GM21737 (cell line): ENCODE data around the gene LYRM4.

Experiments
- ATAC-seq: cut with Tn5 transposase; IDR thresholded peaks from one replicate; pipeline ENCODE4 v1.9.1; 2021; ENCODE audit warnings: mild to moderate bottlenecking, moderate library complexity; ENCODE audit not compliant: unreplicated experiment

The LYRM4 gene

DNA sequence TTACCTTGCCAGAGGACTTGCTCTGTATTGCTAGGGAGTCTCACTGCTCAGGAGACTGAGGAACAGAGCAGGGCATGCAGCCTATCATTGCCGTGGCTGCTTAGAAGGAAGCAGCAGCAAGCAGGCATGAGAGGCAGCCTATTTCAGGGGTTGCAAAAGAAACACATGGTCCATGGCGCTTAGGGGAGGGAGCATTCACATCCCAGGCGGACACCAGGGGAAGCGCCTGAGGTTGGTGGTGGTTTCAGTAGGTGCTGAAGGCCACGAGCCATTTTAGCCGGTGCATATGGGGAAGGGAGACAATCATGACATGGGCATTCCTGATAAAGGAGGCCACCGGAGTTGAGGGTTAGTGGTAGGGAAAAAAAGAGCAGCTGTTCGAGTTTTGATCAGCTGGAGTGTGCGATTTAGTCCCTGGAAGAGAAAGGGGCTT is 21.5 kb upstream of the LYRM4 start:
- no peak for ATAC-seq

DNA sequence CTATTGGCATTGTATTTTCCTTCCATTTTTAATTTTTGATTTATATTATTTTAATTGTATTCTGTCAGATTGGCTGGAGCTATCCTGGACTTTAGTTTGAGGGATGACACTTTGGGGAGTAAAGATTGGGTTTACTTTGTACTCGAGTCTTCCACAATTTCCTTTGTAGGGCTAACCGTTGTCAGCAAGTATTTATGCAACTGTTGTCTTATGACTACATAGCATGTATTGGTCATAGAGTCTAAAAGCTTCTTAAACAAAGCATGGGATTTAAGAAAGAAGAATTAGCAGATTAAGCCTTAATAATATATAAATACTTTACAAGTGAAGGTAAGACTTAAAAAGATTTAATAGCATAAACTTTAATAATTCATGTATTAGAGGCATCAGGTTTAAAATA is 20.2 kb upstream of the LYRM4 start:
- ATAC-seq = no peak

- no peak for ATAC-seq
Observed at GRCh38 chr6:5279891-5280338, 19.2 kb upstream of the LYRM4 start.

- no peak for ATAC-seq
Observed at GRCh38 chr6:5278565-5279120, 17.9 kb upstream of the LYRM4 start.

DNA sequence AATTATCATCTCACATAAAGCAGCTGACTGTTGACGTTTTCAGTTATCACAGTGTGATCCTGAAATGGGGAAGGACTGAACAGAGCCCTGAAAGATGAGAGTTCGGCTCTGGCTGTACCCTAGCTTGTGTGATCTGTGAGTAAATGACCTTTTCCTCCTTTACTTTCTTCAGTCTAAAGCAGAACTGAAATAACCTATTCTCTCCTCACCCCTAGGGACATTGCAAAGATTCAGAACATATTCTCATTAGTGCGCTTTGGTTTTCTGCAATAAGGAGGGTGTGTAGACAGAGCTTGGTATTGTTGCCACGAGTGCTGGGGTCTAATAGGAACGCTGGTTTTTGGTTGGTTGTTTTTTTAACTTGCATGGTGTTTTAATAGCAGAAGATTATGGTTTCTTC is 17.3 kb upstream of the LYRM4 start:
- peak; percentile 77 for ATAC-seq

DNA sequence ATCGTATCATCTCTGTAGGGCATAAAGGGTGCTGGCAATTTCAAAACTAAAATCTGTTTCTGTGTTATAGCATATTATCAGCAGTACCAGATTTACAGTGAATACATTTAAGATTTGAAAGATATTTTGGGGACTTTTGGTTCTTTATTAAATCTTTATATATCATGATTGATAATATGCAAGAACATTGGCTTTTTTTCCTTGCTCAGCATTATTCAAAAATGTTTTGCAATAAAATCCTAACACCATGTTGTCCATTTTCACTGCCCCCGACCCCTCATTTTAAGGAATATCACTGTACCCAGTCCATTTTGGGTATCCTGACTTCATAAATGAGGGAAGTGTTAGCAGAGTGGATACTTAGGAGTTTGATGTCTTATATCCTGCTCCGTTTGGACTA is 16.8 kb upstream of the LYRM4 start:
- no peak for ATAC-seq

DNA sequence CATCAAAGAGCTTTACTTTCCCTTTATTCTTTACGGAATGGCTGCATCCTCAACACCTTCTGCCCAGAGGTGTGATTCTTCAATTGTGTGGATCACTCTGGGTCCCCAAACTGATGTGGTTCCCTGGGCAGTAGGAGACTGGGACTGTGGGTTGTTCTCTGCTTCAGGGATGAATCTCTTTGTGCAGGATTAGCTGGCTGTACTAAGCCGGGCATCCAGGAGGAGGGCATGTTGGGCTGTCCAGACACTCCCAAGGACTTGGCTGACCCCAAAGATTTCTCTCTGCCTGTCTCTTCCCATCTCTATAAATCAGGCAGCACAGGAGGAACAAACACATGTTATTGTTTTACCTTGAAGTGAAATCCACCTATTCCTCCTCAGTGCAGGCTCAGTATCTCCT is 15.8 kb upstream of the LYRM4 start:
- no peak for ATAC-seq

- ATAC-seq = no peak
Observed at GRCh38 chr6:5275497-5275896, 14.7 kb upstream of the LYRM4 start.

DNA sequence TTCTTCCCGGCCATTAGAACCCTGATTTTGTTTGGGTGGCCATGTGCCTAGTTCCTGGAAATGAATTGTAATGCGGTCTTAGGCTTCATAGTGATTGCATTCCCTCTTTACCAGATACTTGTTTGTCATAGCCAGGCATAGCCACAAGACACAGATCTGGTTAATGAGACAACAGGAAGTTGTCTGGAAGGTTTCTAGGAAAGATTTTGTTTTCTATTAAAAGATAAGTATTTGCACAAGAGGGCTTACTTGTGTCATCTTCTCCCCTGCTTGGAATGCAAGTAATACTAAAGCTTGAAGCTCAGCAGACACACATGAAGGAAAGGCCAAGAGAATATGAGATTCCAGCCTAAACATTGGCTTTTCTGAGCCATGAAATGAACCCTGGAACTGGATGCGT is 13.5 kb upstream of the LYRM4 start:
- ATAC-seq = no peak

DNA sequence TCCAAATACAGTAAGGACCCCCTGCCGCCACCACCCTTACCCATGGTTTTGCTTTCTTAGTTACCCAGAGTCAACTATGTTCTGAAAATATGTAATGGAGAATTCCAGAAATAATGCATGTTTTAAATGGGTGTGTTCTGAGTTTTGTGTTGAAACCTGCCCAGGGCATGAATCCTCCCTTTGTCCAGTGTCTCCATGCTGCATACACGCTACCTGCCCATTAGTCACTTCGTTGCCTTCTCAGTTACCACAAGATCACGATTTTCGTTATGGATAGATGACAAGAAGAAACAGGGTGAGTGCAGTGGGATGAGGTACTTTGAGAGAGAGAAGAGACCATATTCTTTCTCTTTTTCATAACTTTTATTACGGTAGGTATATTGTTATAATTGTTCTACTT is 11.2 kb upstream of the LYRM4 start:
- no peak for ATAC-seq

GRCh38 chr6:5270093-5270680 is 9.4 kb upstream of the LYRM4 start:
- no peak for ATAC-seq

DNA sequence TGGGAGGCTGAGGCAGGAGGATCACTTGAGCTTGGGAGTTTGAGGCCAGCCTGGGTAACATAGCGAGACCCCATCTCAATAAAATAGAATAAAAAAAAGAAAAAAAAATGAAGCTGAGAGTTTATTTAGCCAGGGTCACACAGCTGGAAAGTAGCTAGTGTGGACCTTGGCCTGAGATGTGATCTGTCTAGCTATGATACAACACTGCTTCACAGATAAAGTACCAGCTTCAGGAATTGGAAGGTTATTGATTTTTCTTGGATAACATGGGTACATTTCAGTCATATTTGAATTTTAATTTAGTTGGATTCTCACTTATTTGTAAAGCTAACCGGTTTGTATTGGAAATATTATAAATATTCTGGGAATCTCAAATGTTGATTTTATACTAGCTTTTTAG is 5.7 kb upstream of the LYRM4 start:
- ATAC-seq = no peak

DNA sequence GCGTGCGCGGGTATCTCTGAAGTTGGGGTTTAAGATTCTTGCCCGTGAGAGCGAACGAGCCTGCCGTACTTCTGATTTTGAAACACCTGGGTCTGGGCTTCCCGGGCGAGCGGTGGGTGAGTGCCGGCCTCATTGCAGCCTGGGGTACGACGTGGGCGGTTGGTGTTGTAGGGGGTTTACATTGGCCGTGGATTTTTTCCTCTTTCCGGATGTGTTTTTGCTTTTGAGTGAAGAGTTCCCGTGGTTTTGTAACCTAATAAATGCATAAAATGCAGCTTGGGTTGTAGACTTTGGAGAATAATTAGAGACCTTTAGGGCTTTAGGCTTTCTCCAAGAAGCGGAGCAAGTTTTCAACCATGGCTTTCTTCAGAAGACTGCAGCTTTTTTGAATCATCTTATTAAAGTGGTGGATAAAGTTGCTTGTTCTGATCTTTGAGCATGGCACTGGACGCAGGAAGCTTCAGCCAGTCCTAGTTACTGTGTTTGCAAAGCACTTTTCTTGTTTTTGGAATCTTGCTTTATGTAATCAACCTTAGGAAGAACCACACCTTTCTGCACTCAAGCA is 877 bp upstream of the LYRM4 start:
- no peak for ATAC-seq

DNA sequence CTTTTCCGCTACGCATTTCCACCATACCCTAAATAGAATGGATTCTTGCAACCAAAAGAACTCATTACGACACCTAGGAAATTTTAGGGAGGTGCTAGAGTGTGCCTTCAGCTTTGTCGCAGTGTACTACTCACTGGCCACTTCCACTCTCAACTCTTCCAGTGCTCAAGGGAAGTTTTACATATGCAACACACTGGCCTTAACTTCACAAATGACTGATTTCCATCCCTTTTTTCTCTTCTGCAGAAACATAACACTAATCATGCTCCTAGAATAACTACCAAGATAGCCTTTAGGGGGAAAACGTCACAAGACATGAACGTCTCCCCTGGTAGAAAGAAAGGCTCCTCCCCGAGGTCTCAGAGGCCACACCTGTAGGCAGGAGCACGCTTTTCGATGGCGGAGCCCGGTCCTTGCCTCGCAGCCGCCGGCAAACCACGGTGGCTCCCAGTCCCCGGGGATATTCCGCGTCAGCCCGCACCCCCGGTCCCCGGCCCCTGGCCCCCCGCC is 584 bp downstream of the LYRM4 start:
- peak; percentile 61 for ATAC-seq

GRCh38 chr6:5259428-5259827 is 1.3 kb downstream of the LYRM4 start:
- no peak for ATAC-seq

- ATAC-seq = no peak
Observed at GRCh38 chr6:5257400-5257799, 3.4 kb downstream of the LYRM4 start.

- ATAC-seq = no peak
Observed at GRCh38 chr6:5256952-5257351, 3.8 kb downstream of the LYRM4 start.

DNA sequence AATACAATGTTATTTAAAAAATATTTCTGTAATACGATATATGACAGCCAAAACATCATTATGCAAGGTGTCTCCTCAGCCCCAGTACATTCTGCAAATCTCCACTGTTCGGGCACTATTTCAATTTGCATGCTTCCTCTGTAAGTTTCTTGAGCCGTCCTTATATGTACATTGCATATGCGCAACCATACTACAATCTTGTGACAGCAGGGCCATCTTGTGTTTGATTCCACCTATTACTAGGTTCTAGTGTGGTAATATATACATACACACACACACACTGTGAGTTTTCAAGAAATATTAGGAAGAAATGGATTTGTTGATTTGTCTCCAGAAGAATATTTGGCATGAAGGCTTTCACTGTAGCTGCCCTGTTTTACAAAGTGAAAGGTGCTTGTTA is 9.8 kb downstream of the LYRM4 start:
- no peak for ATAC-seq

DNA sequence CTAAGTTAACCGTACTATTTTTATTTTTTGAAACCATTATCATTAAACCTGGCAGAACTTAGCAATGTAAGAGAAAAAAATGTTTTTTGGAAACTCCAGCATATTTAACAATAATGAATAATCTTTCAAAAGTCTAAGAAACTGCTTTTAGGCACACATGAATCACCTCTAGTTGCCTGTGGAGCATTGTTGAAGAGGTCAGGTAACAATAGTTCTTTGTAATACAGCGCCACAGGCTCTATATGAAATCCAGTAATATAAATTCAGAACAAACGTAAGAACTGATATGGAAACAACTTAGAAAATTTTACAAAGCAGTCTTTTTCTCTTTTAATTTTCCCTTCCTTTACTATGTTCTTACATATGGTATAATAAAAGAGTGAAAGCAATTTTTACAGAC is 10.3 kb downstream of the LYRM4 start:
- ATAC-seq = no peak

DNA sequence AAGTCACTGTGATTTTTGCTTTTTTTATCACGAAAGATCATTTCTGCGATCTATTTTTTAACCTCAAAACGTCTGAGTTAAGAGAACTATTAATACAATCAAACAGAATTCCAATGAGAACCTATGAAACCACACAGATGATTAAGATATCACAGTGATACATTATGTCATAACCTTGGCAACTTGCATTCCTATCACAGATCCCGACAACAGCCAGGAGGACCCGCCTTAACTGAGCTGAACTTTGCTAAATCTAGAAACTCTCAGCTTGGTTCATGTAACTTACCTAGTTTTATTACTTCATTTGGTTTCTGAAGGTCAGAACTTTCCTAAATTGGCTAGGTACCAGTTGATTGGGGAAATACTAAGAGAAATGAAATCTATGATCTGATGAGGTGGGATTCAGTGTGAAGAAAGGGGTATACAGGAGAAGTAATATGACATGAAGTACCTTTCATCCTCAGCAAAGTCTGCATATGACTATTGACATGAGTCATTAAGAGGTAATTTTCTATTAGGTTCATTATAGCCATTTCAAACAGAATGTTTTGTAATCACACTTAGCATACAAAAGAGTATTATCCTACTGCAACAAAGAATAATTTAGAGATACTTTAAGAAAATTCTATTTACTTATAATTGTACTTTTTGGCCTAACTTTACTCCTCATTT is 11.2 kb downstream of the LYRM4 start:
- no peak for ATAC-seq

GRCh38 chr6:5248302-5249098 is 12.2 kb downstream of the LYRM4 start:
- no peak for ATAC-seq
